OCI-LY3 (cell line): ENCODE measurements around the gene NAT8L.

Source experiments
- EZH2phosphoT487 ChIP-seq: fragments of 200-600 bp; shearing (Covaris generic); IDR thresholded peaks from 2 replicates; pipeline ENCODE4 v1.6.1; 2018; ENCODE audit warnings: antibody characterized with exemption, mixed run types, low read depth
- TF ChIP-seq, protein P1 (sequence below): fragments of 200-600, 300-600 bp; sonication (generic); IDR thresholded peaks from 2 replicates; pipeline ENCODE4 v1.5.1; 2014; ENCODE audit warnings: antibody characterized with exemption, low read length, low read depth

DNA sequence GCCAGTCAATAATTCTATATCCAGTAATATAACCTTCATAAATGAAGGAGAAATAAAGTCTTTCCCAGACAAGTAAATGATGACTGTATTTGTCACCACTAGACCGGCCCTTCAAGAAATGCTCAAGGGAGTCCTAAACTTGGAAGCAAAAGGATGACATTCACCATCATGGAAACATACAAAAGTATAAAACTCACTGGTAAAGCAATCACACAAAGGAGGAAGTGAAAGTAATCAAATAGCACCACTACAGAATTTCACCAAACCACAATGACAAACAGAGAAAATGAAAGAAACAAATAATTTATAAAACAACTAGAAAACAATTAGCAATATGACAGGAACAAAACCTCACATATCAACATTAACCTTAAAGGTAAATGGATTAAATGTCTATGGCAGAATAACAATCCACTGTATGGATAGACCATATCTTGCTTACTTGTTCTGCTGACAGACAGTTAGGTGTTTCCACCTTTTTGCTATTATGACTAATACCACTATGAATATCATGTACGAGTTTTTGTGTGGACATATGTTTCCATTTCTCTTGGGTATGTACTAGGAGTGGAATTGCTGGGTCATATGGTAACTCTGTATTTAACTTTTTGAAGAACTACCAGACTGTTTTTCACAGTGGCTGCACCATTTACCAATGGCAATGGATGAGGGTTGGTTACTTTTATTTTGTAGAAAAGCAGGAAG is 44.9 kb downstream of the NAT8L start:
- TF ChIP-seq, protein P1, sequence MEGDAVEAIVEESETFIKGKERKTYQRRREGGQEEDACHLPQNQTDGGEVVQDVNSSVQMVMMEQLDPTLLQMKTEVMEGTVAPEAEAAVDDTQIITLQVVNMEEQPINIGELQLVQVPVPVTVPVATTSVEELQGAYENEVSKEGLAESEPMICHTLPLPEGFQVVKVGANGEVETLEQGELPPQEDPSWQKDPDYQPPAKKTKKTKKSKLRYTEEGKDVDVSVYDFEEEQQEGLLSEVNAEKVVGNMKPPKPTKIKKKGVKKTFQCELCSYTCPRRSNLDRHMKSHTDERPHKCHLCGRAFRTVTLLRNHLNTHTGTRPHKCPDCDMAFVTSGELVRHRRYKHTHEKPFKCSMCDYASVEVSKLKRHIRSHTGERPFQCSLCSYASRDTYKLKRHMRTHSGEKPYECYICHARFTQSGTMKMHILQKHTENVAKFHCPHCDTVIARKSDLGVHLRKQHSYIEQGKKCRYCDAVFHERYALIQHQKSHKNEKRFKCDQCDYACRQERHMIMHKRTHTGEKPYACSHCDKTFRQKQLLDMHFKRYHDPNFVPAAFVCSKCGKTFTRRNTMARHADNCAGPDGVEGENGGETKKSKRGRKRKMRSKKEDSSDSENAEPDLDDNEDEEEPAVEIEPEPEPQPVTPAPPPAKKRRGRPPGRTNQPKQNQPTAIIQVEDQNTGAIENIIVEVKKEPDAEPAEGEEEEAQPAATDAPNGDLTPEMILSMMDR, result no peak
- TF ChIP-seq EZH2phosphoT487, result no peak
